ENCODE data around the gene SIX5.

The SIX5 gene

DNA sequence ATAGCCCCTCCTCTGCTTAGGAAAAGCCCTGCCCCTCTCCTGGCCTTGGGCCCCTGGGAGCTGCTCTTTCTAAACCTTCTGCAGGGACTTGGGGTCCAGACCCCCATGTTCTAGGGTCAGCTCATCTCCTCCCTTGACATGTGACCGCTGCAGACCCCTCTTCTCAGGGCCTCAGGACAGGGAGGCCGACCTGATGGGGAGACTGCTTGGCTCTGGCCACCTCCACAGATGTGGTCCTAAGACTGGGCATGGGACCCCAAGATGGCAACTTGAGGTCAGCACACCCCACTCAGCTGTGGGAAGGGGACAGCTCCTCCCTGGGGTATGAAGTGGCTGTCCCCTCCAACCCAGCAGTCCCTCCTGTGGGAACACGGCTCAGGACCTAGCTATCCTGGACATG lies 3.9 kb upstream of the SIX5 start:
- DNase-seq, result no peak

DNA sequence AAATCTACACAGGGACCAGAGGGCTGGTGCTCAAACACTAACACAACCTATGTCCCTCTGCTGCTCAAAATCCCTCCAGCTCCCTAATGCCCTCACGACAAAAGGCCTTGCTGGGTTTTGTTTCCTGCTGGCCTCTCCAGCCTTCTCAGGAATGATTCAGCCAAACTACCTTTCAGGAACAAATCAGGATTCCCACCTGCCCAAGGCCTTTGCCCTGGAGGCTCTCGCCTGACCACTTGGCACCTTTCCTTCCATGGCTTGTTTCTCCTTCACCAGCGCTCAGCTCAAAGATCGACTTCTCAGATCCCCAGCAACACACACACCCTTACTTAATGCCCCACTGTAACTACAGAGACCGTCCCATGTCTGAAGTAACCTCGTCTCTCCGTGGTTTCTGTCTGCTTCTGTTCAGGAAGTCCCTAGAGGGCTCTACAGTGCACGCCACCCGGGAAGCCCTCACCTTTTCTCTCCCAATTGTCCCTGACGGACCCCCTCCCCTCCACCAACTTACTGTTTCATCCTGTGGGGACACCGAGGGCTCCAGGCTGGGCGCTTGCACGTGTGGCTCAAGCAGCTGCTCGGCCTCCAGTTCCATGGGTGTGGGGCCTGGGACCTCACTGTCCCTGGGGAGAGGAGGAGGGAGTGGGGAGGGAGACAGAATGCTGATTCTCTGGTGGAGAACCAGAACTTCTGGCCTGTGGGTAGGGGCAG lies 3.2 kb upstream of the SIX5 start:
- DNase-seq, result no peak

GRCh38 chr19:45771311-45771933 lies 2.4 kb upstream of the SIX5 start:
- DNase-seq, result no peak

DNA sequence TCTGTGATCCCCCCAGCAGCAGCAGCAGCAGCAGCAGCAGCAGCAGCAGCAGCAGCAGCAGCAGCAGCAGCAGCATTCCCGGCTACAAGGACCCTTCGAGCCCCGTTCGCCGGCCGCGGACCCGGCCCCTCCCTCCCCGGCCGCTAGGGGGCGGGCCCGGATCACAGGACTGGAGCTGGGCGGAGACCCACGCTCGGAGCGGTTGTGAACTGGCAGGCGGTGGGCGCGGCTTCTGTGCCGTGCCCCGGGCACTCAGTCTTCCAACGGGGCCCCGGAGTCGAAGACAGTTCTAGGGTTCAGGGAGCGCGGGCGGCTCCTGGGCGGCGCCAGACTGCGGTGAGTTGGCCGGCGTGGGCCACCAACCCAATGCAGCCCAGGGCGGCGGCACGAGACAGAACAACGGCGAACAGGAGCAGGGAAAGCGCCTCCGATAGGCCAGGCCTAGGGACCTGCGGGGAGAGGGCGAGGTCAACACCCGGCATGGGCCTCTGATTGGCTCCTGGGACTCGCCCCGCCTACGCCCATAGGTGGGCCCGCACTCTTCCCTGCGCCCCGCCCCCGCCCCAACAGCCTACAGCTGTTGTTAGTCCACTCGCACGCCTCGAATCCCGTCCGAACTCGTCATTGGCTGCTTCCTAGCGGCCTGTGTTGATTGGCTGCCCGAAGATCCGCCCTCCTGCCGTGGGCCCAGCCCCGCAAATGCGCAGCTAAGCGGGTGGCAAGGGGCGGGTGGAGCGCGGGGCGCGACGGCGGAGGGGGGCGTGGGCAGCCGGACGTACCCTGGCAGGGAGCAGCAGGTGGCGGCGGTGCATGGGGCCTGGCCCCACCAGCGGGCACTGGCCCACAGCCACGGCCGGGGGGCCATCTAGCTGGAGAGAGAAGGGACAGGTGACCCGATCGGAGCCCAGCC lies 1.4 kb upstream of the SIX5 start:
- DNase-seq, result peak; percentile 99

- DNase-seq, result peak; percentile 84
Observed at GRCh38 chr19:45769821-45770191, 754 bp upstream of the SIX5 start.

GRCh38 chr19:45768655-45768983 lies 433 bp downstream of the SIX5 start:
- DNase-seq, result peak; percentile 76

- peak; percentile 76 for DNase-seq
Observed at GRCh38 chr19:45767881-45768654, 984 bp downstream of the SIX5 start.

DNA sequence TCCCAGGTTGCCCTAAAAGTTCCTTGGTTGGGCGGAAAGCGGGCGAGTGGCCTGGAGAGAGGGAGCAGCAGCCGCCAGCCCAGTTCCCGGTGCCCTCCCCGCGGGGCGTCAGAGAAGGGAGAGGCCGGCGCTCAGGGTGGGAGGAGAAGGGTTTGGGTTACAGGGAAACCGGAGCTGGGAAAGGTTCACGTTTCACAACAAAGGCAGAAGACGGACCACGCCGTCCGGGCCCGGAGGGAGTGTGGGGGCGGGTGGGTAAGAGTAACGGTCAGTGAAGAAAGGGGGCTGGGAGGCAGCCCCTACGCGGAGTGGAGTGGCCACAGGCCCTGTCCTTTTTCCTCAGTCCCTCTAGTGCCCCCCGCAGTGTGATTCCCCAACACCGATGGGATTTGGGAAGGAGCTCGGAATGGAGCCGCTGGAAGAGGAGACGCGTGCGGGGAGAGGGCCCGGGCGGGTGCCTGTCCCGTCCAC lies 1.6 kb downstream of the SIX5 start:
- DNase-seq, result no peak

DNA sequence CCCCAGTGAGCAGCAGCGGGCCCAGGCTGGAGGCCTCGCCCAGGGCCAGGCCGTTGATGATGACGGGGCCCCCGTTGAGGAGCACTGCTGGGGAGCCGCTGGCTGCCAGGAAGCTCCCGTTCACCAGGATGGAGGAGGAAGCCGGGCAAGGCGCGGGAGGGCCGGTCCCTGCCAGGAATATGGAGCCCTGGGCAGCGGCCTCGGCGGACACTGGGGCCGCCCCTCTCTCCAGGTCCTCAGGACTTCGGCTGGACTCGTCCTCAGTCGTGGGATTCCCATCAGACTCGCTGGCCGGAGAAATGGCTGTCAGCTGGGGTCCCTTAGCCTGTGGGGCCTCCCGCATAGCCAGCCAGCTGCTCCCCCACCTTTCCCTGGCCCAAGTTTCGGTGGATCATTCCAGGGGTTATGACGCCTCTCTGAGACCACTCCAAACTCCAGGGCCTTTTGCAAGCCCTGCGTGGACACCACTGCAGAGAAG lies 2.1 kb downstream of the SIX5 start:
- DNase-seq, result no peak

- DNase-seq, result no peak
Observed at GRCh38 chr19:45766296-45766868, 2.7 kb downstream of the SIX5 start.

- DNase-seq, result no peak
Observed at GRCh38 chr19:45765702-45766295, 3.3 kb downstream of the SIX5 start.

DNA sequence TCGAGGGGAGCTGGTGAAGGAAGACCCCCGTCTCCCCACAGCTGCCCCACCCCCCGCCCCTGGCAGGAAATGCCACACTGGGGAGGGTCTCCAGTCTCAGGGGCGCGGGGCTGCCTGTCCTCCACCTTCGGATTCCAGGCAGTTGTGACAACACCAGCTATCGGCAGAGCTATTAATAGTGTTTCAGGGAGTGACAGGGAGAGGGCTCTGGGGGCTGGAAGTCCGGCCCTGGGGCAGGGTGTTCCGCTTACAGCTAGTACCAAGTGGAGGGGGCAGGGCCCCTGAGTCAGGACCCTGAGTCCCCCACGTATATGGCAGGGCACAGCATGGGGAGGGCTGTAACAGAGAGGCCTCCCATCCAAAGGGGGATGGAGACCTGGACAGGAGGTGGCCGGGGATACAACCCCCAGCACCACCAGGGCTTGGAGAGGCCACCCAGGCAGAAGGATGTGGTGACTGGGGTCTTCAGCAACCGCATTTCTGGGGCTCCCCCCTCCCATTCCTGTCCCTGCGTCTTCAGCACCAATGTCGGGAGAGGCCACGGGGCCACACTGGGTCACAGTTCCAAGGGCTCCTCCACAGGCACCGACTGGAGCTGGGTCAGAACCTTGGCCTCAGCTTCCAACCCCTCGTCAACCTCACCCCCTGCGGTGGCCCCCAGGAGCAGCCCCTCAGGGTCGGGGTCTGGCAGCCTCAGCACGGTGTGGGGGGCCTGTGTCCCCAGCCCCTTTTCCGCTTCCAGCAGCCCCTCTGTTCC lies 3.9 kb downstream of the SIX5 start:
- no peak for DNase-seq

- no peak for DNase-seq
Observed at GRCh38 chr19:45764475-45764874, 4.6 kb downstream of the SIX5 start.

DNA sequence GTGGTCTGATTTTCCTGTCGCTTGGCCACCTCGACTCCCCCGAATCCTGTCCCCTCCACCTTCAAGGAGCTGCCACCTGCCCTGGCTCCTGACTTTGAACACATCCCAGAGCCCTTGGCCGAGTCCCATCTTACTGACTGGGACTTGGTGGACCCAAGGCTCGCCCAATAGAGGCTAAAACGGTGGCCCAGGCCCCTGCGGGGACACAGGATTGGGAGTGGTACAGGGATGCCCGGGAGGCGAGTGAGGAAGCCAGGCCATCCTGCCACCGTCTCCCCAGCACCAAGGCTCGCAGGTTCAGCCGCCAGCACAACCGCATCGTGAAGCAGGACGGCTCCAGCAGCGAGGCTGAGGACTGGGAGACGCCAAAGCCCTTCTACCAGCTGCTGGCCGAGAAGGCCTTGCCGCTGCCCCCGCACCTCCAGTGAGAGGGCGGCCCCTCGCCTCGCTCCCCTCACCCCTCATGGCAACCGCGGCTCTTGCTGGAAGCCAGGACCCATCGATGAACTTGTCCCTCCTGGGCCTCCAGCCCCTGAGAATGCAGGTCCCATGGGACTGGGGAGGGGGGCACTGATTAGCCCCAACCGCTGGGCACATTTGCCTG lies 5.3 kb downstream of the SIX5 start:
- DNase-seq, result no peak

DNA sequence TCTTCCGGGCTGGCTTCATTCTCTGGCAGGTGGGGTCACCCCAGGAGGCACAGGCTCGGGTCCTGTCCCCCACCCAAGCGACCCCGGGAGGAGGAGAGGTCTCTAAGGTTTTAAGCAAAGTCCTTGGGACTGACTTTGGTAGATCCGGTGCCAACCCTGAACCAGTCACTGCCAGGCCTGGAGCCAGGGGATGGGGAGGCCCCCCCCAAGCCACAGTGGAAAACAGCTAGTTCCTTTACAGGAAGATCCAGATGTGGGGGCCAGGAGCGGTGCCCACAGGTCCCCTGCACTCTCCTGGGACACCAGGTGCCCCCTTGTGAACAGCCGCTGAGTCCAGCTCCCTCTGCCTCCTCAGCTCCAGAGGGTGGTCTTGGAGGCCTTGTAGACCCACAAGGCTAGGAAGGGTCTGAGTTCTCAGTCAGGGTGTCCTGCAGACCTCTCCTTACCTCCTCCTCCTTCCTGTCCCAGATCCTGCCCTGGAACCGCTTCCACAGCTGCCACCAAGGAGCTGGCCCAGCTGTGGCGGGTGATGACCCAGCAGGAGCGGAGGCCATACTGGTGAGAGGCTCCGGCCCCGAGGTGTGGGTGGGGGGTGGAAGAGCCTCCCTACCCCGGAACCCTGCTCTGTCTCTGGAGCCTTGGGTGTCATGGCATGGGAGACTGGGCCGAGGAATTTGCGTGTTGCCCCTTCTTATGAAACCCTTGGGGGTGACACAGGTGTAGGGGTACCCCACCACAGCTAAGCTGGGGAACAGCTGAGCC lies 6.0 kb downstream of the SIX5 start:
- DNase-seq, result no peak

DNA sequence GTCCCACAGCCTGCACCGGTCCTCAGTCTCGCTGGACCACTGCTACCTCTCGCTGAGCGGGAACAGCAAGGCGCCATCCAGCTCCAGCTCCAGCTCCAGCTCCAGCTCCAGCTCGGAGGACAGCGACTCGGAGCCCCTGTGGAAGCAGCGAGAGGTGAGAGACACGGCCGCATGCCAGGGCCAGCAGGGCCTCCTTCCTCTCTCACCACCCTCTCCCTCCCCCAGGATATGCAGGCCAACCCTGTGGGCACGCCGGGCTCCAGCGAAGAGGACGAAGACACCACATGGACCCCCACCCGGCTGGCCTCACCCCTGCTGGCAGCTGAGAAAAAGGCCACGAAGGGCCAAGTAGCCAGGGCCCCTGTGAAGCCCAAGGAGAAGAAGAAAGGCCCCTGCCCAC lies 7.3 kb downstream of the SIX5 start:
- no peak for DNase-seq

GRCh38 chr19:45758921-45759320 lies 10.1 kb downstream of the SIX5 start:
- no peak for DNase-seq

- DNase-seq, result no peak
Observed at GRCh38 chr19:45757695-45758094, 11.4 kb downstream of the SIX5 start.

- no peak for DNase-seq
Observed at GRCh38 chr19:45754323-45754722, 14.7 kb downstream of the SIX5 start.

DNA sequence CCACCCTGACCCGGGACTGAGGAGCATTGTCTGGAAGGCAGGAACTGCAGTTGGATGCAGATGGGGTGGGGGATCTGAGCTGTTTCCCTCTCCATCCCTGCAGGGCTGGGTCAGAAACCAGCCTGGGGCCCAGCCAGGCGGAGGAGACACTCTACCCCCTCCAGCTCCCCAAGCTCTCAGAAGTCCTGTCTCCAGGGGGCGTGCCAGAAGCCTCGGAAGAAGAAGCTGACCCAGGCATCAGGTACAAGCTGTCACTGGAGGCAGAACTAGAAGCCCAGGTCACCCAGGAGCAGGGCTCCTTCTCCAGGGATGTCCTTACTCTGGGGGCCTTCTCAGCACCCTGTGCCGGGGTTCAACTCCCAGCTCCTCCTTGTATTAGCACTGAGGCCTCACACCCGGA lies 15.5 kb downstream of the SIX5 start:
- peak; percentile 26 for DNase-seq

Measured in OCI-M1 (cell line).